HPDE6-E6E7 (cell line): ENCODE results near the gene CES2.
"Not testable (repeated sequence)": the region's sequence is repeated elsewhere in the genome, so short reads cannot be mapped to it uniquely, and the experiment has no call there.

Source experiments
- DNase-seq: peaks from one replicate; pipeline ENCODE4 v3.0.0; 2011; ENCODE audit warnings: missing footprints; ENCODE audit errors: extremely low spot score

Gene CES2

GRCh38 chr16:66953462-66954096, 18.3 kb downstream of the CES2 start:
- DNase-seq: peak; percentile 89

DNA sequence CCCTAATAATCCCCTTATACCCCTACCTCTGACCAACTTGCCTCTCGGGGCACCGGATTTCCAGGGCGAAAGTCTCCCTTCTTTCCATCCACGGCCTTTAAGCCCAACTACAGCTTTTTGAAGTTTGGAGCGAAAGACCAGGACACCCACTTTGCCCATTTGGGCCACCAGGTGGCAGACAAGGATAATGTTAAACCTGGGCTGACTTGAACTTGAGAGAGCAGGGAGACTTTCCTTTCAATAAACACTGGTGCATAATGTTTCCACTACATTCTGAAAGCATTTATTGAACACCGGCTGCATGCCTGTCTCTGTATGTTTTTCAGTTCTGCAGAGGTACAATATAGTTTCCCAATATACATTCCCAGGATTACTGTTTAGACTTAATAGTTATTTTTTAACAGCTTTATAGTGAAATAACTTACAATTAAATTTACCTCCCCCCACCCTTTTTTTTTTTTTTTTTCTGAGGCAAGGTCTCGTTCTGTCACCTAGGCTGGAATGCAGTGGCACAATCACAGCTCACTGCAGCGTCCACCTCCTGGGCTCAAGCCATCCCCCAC, 18.9 kb downstream of the CES2 start:
- DNase-seq: peak; percentile 89

DNA sequence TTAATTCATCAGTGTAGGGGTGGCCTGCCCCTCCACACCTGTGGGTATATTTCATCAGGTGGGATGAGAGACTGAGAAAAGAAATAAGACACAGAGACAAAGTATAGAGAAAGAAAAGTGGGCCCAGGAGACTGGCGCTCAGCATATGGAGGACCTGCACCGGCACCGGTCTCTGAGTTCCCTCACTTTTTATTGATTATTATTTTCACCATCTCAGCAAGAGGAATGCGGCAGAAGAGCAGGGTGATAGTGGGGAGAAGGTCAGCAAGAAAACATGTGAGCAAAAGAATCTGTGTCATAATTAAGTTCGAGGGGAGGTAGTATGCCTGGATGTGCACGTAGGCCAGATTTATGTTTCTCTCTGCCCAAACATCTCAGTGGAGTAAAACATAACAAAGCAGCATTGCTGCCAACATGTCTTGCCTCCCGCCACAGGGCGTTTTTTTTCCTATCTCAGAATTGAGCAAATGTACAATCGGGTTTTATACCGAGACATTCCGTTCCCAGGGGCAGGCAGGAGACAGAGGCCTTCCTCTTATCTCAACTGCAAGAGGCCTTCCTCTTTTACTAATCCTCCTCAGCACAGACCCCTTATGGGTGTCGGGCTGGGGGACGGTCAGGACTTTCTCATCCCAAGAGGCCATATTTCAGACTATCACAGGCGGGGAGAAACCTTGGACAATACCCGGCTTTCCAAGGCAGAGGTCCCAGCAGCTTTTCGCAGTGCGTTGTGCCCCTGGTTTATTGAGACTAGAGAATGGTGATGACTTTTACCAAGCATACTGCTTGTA, 20.2 kb downstream of the CES2 start:
- not testable (repeated sequence) for DNase-seq

- not testable (repeated sequence) for DNase-seq
These were observed 20.8 kb downstream of the CES2 start for GRCh38 chr16:66956154-66956457.

GRCh38 chr16:66958857-66959703, 23.8 kb downstream of the CES2 start:
- DNase-seq: no peak

- no peak for DNase-seq
These were observed 24.4 kb downstream of the CES2 start for GRCh38 chr16:66959704-66960161.

GRCh38 chr16:66960270-66960669, 25.0 kb downstream of the CES2 start:
- no peak for DNase-seq

- DNase-seq: peak; percentile 70
These were observed 25.9 kb downstream of the CES2 start, which contains the start of gene CES3 for GRCh38 chr16:66961065-66961744. Gene CES3 (plus strand): TSS chr16:66961266. CDS start chr16:66961308, 42 bp downstream.

- DNase-seq: no peak
These were observed 26.6 kb downstream of the CES2 start for GRCh38 chr16:66961914-66962313.

DNA sequence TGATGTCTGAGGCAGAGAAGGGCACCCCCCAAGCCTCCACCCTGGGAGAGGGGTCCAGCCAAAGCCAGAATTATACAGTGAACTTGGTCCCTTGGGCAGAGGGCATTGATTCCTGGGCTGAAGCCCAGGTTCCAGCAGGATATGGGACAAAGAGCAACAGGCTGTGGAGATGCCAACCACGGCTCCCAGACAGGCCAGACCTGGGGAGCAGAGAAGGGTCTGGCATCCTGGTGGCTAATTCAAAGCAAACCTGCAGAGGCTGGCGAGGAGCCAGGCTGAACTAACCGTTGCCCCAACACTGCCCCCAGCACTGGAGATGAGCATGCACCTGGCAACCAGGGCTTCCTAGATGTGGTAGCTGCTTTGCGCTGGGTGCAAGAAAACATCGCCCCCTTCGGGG, 28.7 kb downstream of the CES2 start:
- DNase-seq: no peak

DNA sequence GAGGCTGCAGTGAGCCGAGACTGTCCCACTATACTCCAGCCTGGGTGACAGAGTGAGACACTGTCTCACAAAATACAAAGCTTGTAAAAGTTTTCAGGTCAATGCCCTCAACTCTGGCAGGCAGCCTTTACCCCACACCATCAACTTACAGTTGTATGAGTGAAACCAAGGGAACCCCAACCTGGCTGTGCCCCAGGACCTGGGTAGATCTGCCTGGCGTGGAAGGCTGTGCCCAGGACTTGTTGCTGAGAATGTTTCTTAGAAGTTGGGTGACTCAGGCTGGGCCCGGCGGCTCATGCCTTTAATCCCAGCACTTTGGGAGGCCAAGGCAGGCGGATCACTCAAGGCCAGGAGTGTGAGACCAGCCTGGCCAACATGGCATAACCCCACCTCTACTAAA, 33.5 kb downstream of the CES2 start:
- no peak for DNase-seq

DNA sequence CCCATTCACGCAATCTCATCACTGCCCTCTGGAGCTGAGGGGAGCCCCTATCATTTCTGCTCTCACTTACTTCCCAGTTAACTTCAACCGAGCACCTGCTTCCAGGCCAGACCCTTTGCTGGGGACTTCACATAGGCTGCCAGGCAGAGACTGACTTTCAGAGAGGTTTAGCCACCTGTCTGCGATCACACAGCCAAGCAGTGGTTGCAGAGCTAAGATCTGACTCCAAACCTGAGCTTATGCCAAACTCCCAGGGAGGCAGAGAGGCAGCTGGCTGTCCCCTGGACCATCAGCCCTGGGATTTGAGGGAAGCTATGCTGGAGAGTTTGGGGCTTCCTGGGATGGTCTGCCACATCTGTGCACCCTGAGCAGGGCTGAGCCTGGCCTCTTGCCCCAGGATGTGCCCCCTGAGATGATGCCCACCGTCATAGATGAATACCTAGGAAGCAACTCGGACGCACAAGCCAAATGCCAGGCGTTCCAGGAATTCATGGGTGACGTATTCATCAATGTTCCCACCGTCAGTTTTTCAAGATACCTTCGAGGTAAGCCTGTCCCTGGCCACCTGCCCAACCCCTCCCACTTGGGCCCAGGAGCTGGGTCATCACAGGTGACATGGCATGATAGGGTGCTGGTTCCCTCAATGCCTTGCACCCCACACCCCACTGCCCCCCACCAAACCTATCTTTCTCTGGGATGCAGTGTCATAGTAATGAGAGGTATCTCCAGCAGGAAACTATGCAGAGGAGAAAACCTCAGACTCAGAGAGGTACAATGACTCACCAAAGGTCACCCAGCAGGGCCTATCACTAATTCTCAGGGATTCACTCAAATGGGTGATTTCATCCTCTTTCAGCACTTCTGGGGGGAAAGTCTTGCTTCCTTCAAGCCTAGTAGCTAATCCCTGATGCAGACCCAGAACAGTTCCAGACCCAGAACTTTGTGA, 35.7 kb downstream of the CES2 start:
- peak; percentile 63 for DNase-seq

- no peak for DNase-seq
These were observed 37.7 kb downstream of the CES2 start for GRCh38 chr16:66972983-66973382.

GRCh38 chr16:66973716-66974115, 38.4 kb downstream of the CES2 start:
- DNase-seq: no peak

GRCh38 chr16:66974156-66974931, 39.0 kb downstream of the CES2 start:
- DNase-seq: not testable (repeated sequence)

GRCh38 chr16:66974932-66975246, 39.6 kb downstream of the CES2 start:
- DNase-seq: not testable (repeated sequence)

GRCh38 chr16:66975302-66975893, 40.1 kb downstream of the CES2 start:
- no peak for DNase-seq

- no peak for DNase-seq
These were observed 41.4 kb downstream of the CES2 start for GRCh38 chr16:66976746-66977145.
